Measurements from ENCODE around the gene SLC2A6. TPM values are rescaled to one million over a fixed set of nuclear protein-coding genes. Genes with fewer than 3 reads are reported as not detected.

Gene SLC2A6
- total RNA-seq, 4 donors from 2014 or later: 0.29 to 3.7 (median 0.49) TPM

DNA sequence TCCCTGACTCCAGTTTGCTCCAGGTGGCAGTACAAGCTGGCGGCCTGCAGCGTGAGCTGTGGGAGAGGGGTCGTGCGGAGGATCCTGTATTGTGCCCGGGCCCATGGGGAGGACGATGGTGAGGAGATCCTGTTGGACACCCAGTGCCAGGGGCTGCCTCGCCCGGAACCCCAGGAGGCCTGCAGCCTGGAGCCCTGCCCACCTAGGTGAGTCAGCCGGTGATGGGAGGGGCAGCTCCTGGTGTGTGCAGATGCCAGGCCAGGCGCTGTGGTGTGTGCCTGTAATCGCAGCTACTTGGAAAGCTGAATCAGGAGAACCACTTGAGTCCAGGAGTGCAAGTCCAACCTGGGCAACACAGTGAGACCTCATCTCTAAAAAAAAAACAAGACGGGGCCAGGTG lies 29.1 kb downstream of the SLC2A6 start:
- WGBS: 79% methylated on average over 9 of the region's 12 CpGs
- H3K36me3 ChIP-seq: no peaks in the 10 kb centered on the region
- DNase-seq (ENCODE audit: low spot score in 2 of 2): no peak
- no peaks in the 10 kb centered on the region for H3K27me3 ChIP-seq
- H3K4me3 ChIP-seq: no peak overlapping the region
- H3K4me1 ChIP-seq: no peaks in the 10 kb centered on the region
- TF ChIP-seq POLR2A (IDR thresholded peaks at IDR 0.05) (no peak), CTCF (IDR thresholded peaks at IDR 0.05) (no peak), POLR2AphosphoS5 (IDR thresholded peaks at IDR 0.05) (no peak), EP300 (IDR thresholded peaks at IDR 0.05) (no peak)
- H3K9me3 ChIP-seq: no peaks in the 10 kb centered on the region
- no peak overlapping the region for H3K27ac ChIP-seq

DNA sequence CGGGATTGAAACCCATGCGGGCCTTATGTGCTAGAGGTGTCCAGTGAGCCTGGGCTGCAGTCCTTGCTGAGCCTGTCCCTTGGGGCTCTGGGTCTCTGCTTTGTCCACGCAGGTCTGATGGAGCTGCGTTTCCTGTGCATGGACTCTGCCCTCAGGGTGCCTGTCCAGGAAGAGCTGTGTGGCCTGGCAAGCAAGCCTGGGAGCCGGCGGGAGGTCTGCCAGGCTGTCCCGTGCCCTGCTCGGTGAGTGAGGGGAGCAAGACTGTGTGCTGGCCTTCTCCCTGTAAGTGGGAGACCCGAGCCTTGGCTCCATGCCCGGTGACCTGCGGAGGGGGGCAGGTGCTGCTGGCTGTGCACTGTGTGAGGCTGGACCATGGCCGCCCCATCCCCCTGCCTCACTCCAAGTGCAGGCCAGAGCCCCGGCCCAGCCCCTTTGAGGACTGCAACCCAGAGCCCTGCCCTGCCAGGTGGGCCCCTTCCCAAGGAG lies 30.4 kb downstream of the SLC2A6 start:
- Histone ChIP-seq H3K27ac (no peak overlapping the region), H3K36me3 (no peaks in the 10 kb centered on the region), H3K27me3 (no peaks in the 10 kb centered on the region), H3K4me3 (no peak overlapping the region), H3K4me1 (no peaks in the 10 kb centered on the region), H3K9me3 (no peaks in the 10 kb centered on the region)
- TF ChIP-seq POLR2AphosphoS5 (IDR thresholded peaks at IDR 0.05): no peak
- TF ChIP-seq CTCF (IDR thresholded peaks at IDR 0.05): no peak
- no peak for TF ChIP-seq EP300 (IDR thresholded peaks at IDR 0.05)
- TF ChIP-seq POLR2A (IDR thresholded peaks at IDR 0.05): no peak
- DNase-seq (ENCODE audit: low spot score in 2 of 2): no peak
- WGBS: 73% methylated on average over 4 of the region's 13 CpGs

GRCh38 chr9:133445293-133445969 lies 33.5 kb downstream of the SLC2A6 start:
- DNase-seq (ENCODE audit: low spot score in 2 of 2): no peak
- H3K27ac ChIP-seq: no peak overlapping the region
- H3K27me3 ChIP-seq: no peaks in the 10 kb centered on the region
- H3K36me3 ChIP-seq: no peaks in the 10 kb centered on the region
- TF ChIP-seq POLR2AphosphoS5 (IDR thresholded peaks at IDR 0.05) (no peak), EP300 (IDR thresholded peaks at IDR 0.05) (no peak), CTCF (IDR thresholded peaks at IDR 0.05) (no peak), POLR2A (IDR thresholded peaks at IDR 0.05) (no peak)
- H3K4me3 ChIP-seq: no peak overlapping the region
- no peaks in the 10 kb centered on the region for H3K9me3 ChIP-seq
- 72% methylated on average over 7 of the region's 23 CpGs for WGBS
- H3K4me1 ChIP-seq: no peaks in the 10 kb centered on the region

DNA sequence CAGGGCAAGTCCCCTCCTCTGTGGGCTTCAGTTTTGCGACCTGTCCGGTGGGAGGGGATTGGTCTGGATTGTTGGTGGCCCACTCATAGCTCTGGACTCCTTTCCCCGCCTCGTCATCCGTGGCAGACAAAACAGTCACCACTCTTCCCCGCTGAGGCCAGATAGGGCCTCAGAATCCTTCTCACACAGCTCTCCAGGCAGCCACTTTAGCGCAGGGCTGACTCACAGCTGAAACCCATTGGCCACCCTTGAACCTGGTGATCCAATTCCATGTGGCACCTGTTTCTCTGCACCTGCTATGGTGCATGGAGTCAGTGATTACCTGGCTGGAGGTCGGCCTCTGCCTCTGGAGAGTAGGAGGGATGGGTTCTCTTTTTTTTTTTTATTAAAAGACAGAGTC lies 34.9 kb downstream of the SLC2A6 start:
- 86% methylated on average over 8 of the region's 8 CpGs for WGBS
- Histone ChIP-seq H3K27ac (no peak overlapping the region), H3K4me1 (no peaks in the 10 kb centered on the region), H3K27me3 (no peaks in the 10 kb centered on the region), H3K9me3 (no peaks in the 10 kb centered on the region), H3K4me3 (no peak overlapping the region), H3K36me3 (no peaks in the 10 kb centered on the region)
- TF ChIP-seq POLR2A (IDR thresholded peaks at IDR 0.05): no peak
- TF ChIP-seq POLR2AphosphoS5 (IDR thresholded peaks at IDR 0.05): no peak
- no peak for TF ChIP-seq EP300 (IDR thresholded peaks at IDR 0.05)
- DNase-seq (ENCODE audit: low spot score in 2 of 2): no peak

DNA sequence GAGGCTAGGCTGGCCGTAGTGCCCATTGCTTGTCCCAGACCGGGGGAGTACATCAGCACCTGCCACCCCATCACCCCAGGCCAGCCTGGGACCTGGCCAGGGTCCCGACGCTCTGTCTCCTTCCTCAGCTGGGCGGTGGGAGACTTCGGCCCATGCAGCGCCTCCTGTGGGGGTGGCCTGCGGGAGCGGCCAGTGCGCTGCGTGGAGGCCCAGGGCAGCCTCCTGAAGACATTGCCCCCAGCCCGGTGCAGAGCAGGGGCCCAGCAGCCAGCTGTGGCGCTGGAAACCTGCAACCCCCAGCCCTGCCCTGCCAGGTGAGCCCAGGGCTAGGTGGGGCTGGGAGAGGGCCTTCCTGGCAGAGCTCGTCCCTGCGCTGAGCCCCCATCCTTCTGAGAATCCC lies 35.7 kb downstream of the SLC2A6 start:
- H3K4me1 ChIP-seq: no peaks in the 10 kb centered on the region
- WGBS: no CpG with 5 or more reads among the region's 15 CpGs
- TF ChIP-seq POLR2AphosphoS5 (IDR thresholded peaks at IDR 0.05) (no peak), CTCF (IDR thresholded peaks at IDR 0.05) (no peak), POLR2A (IDR thresholded peaks at IDR 0.05) (no peak), EP300 (IDR thresholded peaks at IDR 0.05) (no peak)

More for the DNA sequence above, 35.7 kb downstream of the SLC2A6 start:
- Histone ChIP-seq H3K9me3 (no peaks in the 10 kb centered on the region), H3K4me3 (no peak overlapping the region), H3K27ac (no peak overlapping the region), H3K27me3 (no peaks in the 10 kb centered on the region), H3K36me3 (no peaks in the 10 kb centered on the region)
- no peak for DNase-seq (ENCODE audit: low spot score in 2 of 2)
